HepG2 (cell line): ENCODE results near the gene S100A16. TPM values are rescaled to one million over a fixed set of nuclear protein-coding genes. Genes with fewer than 3 reads are reported as not detected.
"Not testable (repeated sequence)": the region's sequence is repeated elsewhere in the genome, so short reads cannot be mapped to it uniquely, and the experiment has no call there.

Experiments
- ATAC-seq: fragments of 200-7000 bp; cut with Tn5 transposase; 3 replicates; pipeline ENCODE4 v1.9.1; 2020; ENCODE audit warnings: mild to moderate bottlenecking, moderate library complexity
- BruUV-seq: library from RNA; stranded (reverse); fragments of 400-500 nt; replicated peaks from 2 replicates; lab custom pipeline; 2021; lab: Mats Ljungman, UMichigan
- CTCF ChIA-PET: fragments of 300-600 bp; formaldehyde crosslinking; extraction: SDS; loops from one replicate; lab custom pipeline; 2021; ENCODE audit warnings: low total read pairs, inconsistent platforms, low intra/inter-chr PET ratio; lab: Yijun Ruan, JAX
- POLR2A ChIA-PET: fragments of 350-600 bp; sonication (Branson Sonifier 250); formaldehyde crosslinking; loops from one replicate; lab custom pipeline; 2020; ENCODE audit warnings: antibody characterized with exemption, inconsistent platforms; lab: Yijun Ruan, JAX
- DNase-seq: peaks from one replicate; pipeline ENCODE4 v3.0.0-alpha.2; 2015; ENCODE audit warnings: low spot score
- FAIRE-seq: peaks from 3 replicates; lab custom pipeline; 2011; peaks lifted over from hg19 to GRCh38; lab: Jason Lieb, UNC
- H2AFZ ChIP-seq: one replicate; pipeline ENCODE4 v1.6.1; 2011; ENCODE audit warnings: low read length, inconsistent platforms
- H3K27ac ChIP-seq: fragments of 300-600 bp; 3 replicates; pipeline ENCODE4 v1.8.0; 2011; ENCODE audit warnings: mixed run types, mild to moderate bottlenecking, mixed read lengths, low read length, inconsistent platforms; ENCODE audit not compliant: insufficient read depth; ENCODE audit errors: extremely low read length
- H3K27me3 ChIP-seq, 2 experiments: fragments of 200-600 bp in 1 of 2; 2 replicates in 1 of 2; 3 replicates in 1 of 2; pipeline versions ENCODE4 v1.6.0 to v1.8.0; 2011; ENCODE audit warnings: low read length in 2 of 2, mild to moderate bottlenecking in 2 of 2, moderate library complexity in 2 of 2, inconsistent platforms in 1 of 2; ENCODE audit not compliant: insufficient read depth in 2 of 2, control insufficient read depth in 1 of 2
- H3K36me3 ChIP-seq, 2 experiments: fragments of 200-600 bp in 1 of 2; replicated peaks in 1 of 2; 2 replicates in 1 of 2; 3 replicates in 1 of 2; pipeline versions ENCODE4 v1.5.1 to v1.8.0; 2011; ENCODE audit warnings: low read length in 2 of 2, inconsistent platforms in 1 of 2; ENCODE audit not compliant: insufficient read depth in 2 of 2, control insufficient read depth in 1 of 2
- H3K4me1 ChIP-seq: 2 replicates; pipeline ENCODE4 v1.5.1; 2012; ENCODE audit warnings: low read length, inconsistent platforms; ENCODE audit not compliant: insufficient read depth
- H3K4me2 ChIP-seq: 2 replicates; pipeline ENCODE4 v1.6.0; 2011; ENCODE audit warnings: low read depth, low read length, inconsistent platforms
- H3K4me3 ChIP-seq, 3 experiments: fragments of 200-600 bp in 1 of 3; sonication (generic), shearing (Covaris generic) in 1 of 3; replicated peaks in 1 of 3; 2 replicates each; pipeline ENCODE4 v1.5.1; 2011 to 2016; ENCODE audit warnings: low read length in 3 of 3, inconsistent platforms in 2 of 3, low read depth in 2 of 3, mild to moderate bottlenecking in 2 of 3, control low read depth in 1 of 3, mixed read lengths in 1 of 3; ENCODE audit not compliant: insufficient read depth in 1 of 3
- H3K79me2 ChIP-seq: one replicate; pipeline ENCODE4 v1.6.1; 2011; ENCODE audit warnings: low read length, inconsistent platforms; ENCODE audit not compliant: insufficient read depth
- H3K9ac ChIP-seq: 2 replicates; pipeline ENCODE4 v1.6.0; 2011; ENCODE audit warnings: mild to moderate bottlenecking, low read depth, low read length, inconsistent platforms; ENCODE audit not compliant: insufficient read depth
- H3K9me3 ChIP-seq: 2 replicates; pipeline ENCODE4 v1.5.1; 2012; ENCODE audit warnings: mild to moderate bottlenecking, low read length
- H4K20me1 ChIP-seq: 2 replicates; pipeline ENCODE4 v1.6.0; 2011; ENCODE audit warnings: inconsistent platforms, mild to moderate bottlenecking, low read length, moderate library complexity; ENCODE audit not compliant: insufficient read depth
- ZBTB44 ChIP-seq: sonication (generic); formaldehyde crosslinking; IDR thresholded peaks from 2 replicates; pipeline ENCODE4 v1.4.0; 2020; ENCODE audit warnings: missing genetic modification reagents
- ZMAT5 ChIP-seq: sonication (generic); formaldehyde crosslinking; IDR thresholded peaks from 2 replicates; pipeline ENCODE4 v1.5.0; 2020; ENCODE audit warnings: mild to moderate bottlenecking, low read depth, missing genetic modification reagents, borderline replicate concordance
- WGBS: methylation state at CpG from one replicate; pipeline ENCODE4 v1.1.6; 2017; ENCODE audit warnings: low lambda C conversion rate; 5-methylcytosine and 5-hydroxymethylcytosine counted together
- in situ Hi-C: cut with HindIII; loops from 2 replicates; pipeline ENCODE4 v1.10.0; 2017; ENCODE audit warnings: low pct_unique_long_range_greater_than_20kb; ENCODE audit not compliant: extremely low pct_ligation_motif_present
- intact Hi-C: fragments of 100-400 bp; cut with micrococcal nuclease; formaldehyde crosslinking; loops from one replicate; pipeline ENCODE4 v1.10.0; 2022; ENCODE audit not compliant: unreplicated experiment
- polyA plus RNA-seq, 8 experiments: library from polyadenylated mRNA; depleted of rRNA in 3 of 8; stranded (reverse) in 7 of 8; unstranded in 1 of 8; fragments of >200 nt; fragmentation: Illumina TruSeq in 4 of 8; extraction: Trizol in 4 of 8; gene quantifications; 2 replicates each; pipeline versions ENCODE4 v1.2.1 to v1.2.3, GENCODE V29; 2011 to 2016; ENCODE audit warnings: low read depth in 4 of 8, missing spikeins in 1 of 8, mixed read lengths in 1 of 8; ENCODE audit not compliant: insufficient read depth in 1 of 8
- total RNA-seq, 5 experiments: library from RNA; depleted of rRNA; stranded (reverse); fragments of >200 nt; fragmentation: Illumina TruSeq; extraction: Trizol; gene quantifications; 2 replicates each; pipeline ENCODE4 v1.2.3, GENCODE V29; 2016; ENCODE audit warnings: low read depth in 1 of 5

Gene S100A16
- total and polyA plus RNA-seq, 2 of the 13 experiments (the other 11 are each of a cell fraction or from before 2014, with no cell fraction given), result 46.0 to 195 TPM

DNA sequence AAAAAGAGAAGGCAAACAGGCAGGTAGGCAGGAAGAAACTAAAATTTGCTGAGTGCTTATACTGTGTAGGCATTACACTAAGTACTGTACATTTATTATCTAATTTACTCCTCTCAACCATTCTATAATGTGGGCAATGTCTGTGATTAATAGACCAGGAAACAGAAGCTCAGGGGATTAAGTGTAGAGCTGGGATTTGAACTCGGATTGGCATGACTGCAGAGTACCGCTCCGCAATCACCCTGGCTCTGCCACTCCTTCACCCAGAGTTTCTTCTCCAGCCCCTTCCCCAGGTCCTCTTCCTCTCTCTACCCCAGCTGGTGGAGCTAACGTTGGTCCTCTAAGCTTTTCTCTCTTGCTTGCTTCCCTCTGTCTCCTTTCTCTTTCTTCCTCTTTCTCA lies 35.8 kb downstream of the S100A16 start:
- Histone ChIP-seq H3K27me3 (no peaks in the 10 kb centered on the region; a peak in 1 of 5 replicates), H3K36me3 (no peaks in the 10 kb centered on the region), H4K20me1 (no peaks in the 10 kb centered on the region), H2AFZ (no peak overlapping the region), H3K27ac (no peak overlapping the region), H3K9ac (no peak overlapping the region), H3K79me2 (no peaks in the 10 kb centered on the region), H3K9me3 (no peaks in the 10 kb centered on the region), H3K4me1 (peaks cover 10% of the 10 kb centered on the region), H3K4me2 (no peak overlapping the region), H3K4me3 (no peak overlapping the region)
- no peak for ATAC-seq
- 62% methylated on average over 4 of the region's 4 CpGs for WGBS
- in situ Hi-C loops (no loop called here), intact Hi-C loops (no loop called here)
- DNase-seq, result no peak
- no TSS peak for BruUV-seq
- POLR2A ChIA-PET, result interaction anchor here (1.1 to 1.4 kb wide), 3 partner anchors 31 to 61 kb away, joined by 3 to 5 read pairs (median 5); partner anchors contain the start of gene CHTOP
- no peak for FAIRE-seq
- TF ChIP-seq ZMAT5 (CRISPR knock-in tag) (no peak), ZBTB44 (CRISPR knock-in tag) (no peak)
- CTCF ChIA-PET, result no interaction called here

- H3K79me2 ChIP-seq, H3K36me3 ChIP-seq, H4K20me1 ChIP-seq, H3K9me3 ChIP-seq, ATAC-seq, H3K27me3 ChIP-seq, H3K4me2 ChIP-seq, H3K27ac ChIP-seq, H2AFZ ChIP-seq, H3K4me3 ChIP-seq, DNase-seq, FAIRE-seq, CTCF ChIA-PET, in situ Hi-C loops, H3K9ac ChIP-seq, intact Hi-C loops, BruUV-seq: not testable (repeated sequence)
- POLR2A ChIA-PET, result interaction anchor here (1.2 kb wide), 1 partner anchor 36 kb away, joined by 3 read pairs; no protein-coding TSS in a partner anchor
- WGBS, result 40% methylated on average over 10 of the region's 10 CpGs
- peaks cover 16% of the 10 kb centered on the region for H3K4me1 ChIP-seq
These were observed 37.4 kb downstream of the S100A16 start for GRCh38 chr1:153575497-153575896.

GRCh38 chr1:153575081-153575491 lies 37.9 kb downstream of the S100A16 start:
- BruUV-seq, DNase-seq, ATAC-seq, H2AFZ ChIP-seq, CTCF ChIA-PET, H3K27ac ChIP-seq, FAIRE-seq, H3K4me3 ChIP-seq, H4K20me1 ChIP-seq, H3K36me3 ChIP-seq, H3K4me2 ChIP-seq, H3K9ac ChIP-seq, H3K79me2 ChIP-seq, H3K27me3 ChIP-seq, intact Hi-C loops, H3K9me3 ChIP-seq, in situ Hi-C loops: not testable (repeated sequence)
- peaks cover 17% of the 10 kb centered on the region for H3K4me1 ChIP-seq
- POLR2A ChIA-PET, result interaction anchor here (1.2 kb wide), 1 partner anchor 36 kb away, joined by 3 read pairs; no protein-coding TSS in a partner anchor
- WGBS, result 79% methylated on average over 19 of the region's 35 CpGs
